MCF 10A (cell line): ENCODE results near the gene SEMA3F. TPM values are rescaled to one million over a fixed set of nuclear protein-coding genes. Genes with fewer than 3 reads are reported as not detected.

Experiments
- Bru-seq: library from RNA; stranded (reverse); fragments of 400-500 nt; gene quantifications from one replicate; lab custom pipeline; 2021; lab: Mats Ljungman, UMichigan
- BruChase-seq, 2 experiments: library from RNA; stranded (reverse); fragments of 400-500 nt; gene quantifications; one replicate each; lab custom pipeline; 2021; lab: Mats Ljungman, UMichigan
- BruUV-seq: library from RNA; stranded (reverse); fragments of 400-500 nt; replicated peaks from 2 replicates; lab custom pipeline; 2021; lab: Mats Ljungman, UMichigan
- CTCF ChIA-PET: fragments of 300-600 bp; sonication (Branson Sonifier 250); formaldehyde crosslinking; extraction: SDS; loops from one replicate; lab custom pipeline; 2021; ENCODE audit warnings: antibody characterized with exemption, inconsistent platforms; lab: Yijun Ruan, JAX
- POLR2A ChIA-PET: fragments of 300-600, 350-650 bp; sonication (Branson Sonifier 250); formaldehyde crosslinking; extraction: SDS; loops from one replicate; lab custom pipeline; 2020; ENCODE audit warnings: antibody characterized with exemption, inconsistent platforms; lab: Yijun Ruan, JAX
- DNase-seq: peaks from one replicate; pipeline ENCODE4 v3.0.0-alpha.2; 2018; ENCODE audit not compliant: unreplicated experiment
- H3K27ac Mint-ChIP-seq: one replicate; pipeline ENCODE4 v1.8.0; 2022; ENCODE audit warnings: mild to moderate bottlenecking, low read depth, mixed read lengths; ENCODE audit not compliant: unreplicated experiment
- H3K27me3 Mint-ChIP-seq: one replicate; pipeline ENCODE4 v1.8.0; 2022; ENCODE audit warnings: mixed read lengths; ENCODE audit not compliant: insufficient read depth, unreplicated experiment
- H3K36me3 Mint-ChIP-seq: one replicate; pipeline ENCODE4 v1.8.0; 2022; ENCODE audit warnings: mild to moderate bottlenecking, moderate library complexity, mixed read lengths; ENCODE audit not compliant: insufficient read depth, unreplicated experiment
- H3K4me1 Mint-ChIP-seq: one replicate; pipeline ENCODE4 v1.8.0; 2022; ENCODE audit warnings: mixed read lengths; ENCODE audit not compliant: insufficient read depth, unreplicated experiment
- H3K4me3 Mint-ChIP-seq: one replicate; pipeline ENCODE4 v1.8.0; 2022; ENCODE audit warnings: mild to moderate bottlenecking, moderate library complexity, mixed read lengths; ENCODE audit not compliant: unreplicated experiment
- H3K9me3 Mint-ChIP-seq: one replicate; pipeline ENCODE4 v1.8.0; 2022; ENCODE audit warnings: mixed read lengths; ENCODE audit not compliant: unreplicated experiment
- intact Hi-C: fragments of 100-400 bp; cut with micrococcal nuclease; formaldehyde crosslinking; loops from 2 replicates; pipeline ENCODE4 v1.14.1; 2022
- long read RNA-seq: library from polyadenylated mRNA; stranded (forward); transcript quantifications from one replicate; pipeline ENCODE4 v2.0.0, GENCODE V29; 2022
- total RNA-seq: library from RNA; stranded (reverse); gene quantifications from 2 replicates; pipeline ENCODE4 v1.2.3, GENCODE V29; 2022
- TF ChIP-seq, protein P1 (sequence below): fragments of 200-600 bp; IDR thresholded peaks from one replicate; pipeline ENCODE4 v1.8.0; 2022; ENCODE audit warnings: antibody characterized with exemption, mild to moderate bottlenecking; ENCODE audit not compliant: unreplicated experiment

The SEMA3F gene
- 34.6 and 51.5 TPM in 2 replicates for total RNA-seq
- Bru-seq, nascent RNA: percentile 55 among the genes with signal in this experiment
- BruChase-seq, experiment 1, labeled RNA remaining after a 6-hour chase: percentile 62 among the genes with signal in this experiment
- BruChase-seq, experiment 2, labeled RNA remaining after a 2-hour chase: percentile 54 among the genes with signal in this experiment
- long read RNA-seq, transcript SEMA3F-201 (19 exons, 3,802 nt): major isoform, 10 of 43 reads
- long read RNA-seq, partial matches to known transcripts: 14 of 43 reads
- long read RNA-seq, other reads (novel, unspliced or antisense): 19 of 43 reads

DNA sequence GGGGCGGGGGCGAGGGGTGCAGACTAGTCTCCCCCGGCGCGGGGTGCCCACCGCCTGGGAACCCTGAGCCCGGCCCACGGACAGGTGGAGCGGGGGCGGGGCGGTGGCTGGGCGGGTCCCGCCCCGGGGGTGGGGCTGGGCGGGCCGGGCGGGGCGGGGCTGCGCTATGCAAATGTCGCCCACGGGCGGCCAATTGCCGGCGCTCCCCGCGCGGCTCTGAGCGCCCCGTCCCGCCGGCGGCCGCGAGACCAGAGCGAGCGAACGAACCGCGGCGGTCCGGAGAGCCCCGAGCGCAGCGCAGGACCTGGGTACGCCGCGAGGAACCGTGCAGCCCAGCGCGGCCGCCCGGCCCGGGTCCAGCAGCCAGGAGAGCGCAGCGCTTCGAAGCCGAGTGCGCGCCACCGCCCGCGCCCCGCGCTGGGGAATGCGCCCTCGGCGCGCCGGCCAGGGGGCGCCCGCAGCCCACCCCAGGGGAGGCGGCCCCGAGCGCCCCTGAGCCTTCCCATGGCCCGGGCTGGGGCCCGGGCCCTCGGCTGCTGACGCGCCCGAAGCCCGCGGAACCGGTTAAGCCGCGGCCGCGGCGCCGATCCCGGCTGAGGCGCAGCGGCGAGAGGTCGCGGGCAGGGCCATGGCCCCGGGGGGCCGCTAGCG, at the start of gene SEMA3F:
TSS of gene SEMA3F (plus strand) at position 485 of the 651 bp plus-strand sequence. CDS start 4,299 bp downstream, outside the sequence.
- POLR2A ChIA-PET: interaction anchor here (1.4 to 2.2 kb wide), 3 partner anchors 10 to 33 kb away, joined by 5 to 17 read pairs (median 6); no protein-coding TSS in a partner anchor
- DNase-seq: peak; percentile 78
- H3K27ac Mint-ChIP-seq: peak within 1 kb of the TSS; percentile 61
- TF ChIP-seq, protein P1, sequence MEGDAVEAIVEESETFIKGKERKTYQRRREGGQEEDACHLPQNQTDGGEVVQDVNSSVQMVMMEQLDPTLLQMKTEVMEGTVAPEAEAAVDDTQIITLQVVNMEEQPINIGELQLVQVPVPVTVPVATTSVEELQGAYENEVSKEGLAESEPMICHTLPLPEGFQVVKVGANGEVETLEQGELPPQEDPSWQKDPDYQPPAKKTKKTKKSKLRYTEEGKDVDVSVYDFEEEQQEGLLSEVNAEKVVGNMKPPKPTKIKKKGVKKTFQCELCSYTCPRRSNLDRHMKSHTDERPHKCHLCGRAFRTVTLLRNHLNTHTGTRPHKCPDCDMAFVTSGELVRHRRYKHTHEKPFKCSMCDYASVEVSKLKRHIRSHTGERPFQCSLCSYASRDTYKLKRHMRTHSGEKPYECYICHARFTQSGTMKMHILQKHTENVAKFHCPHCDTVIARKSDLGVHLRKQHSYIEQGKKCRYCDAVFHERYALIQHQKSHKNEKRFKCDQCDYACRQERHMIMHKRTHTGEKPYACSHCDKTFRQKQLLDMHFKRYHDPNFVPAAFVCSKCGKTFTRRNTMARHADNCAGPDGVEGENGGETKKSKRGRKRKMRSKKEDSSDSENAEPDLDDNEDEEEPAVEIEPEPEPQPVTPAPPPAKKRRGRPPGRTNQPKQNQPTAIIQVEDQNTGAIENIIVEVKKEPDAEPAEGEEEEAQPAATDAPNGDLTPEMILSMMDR: peak; percentile 44
- no peaks in the 10 kb centered on the region for H3K27me3 Mint-ChIP-seq
- CTCF ChIA-PET: interaction anchor here (2.0 to 3.8 kb wide), 2 partner anchors 33 kb away, joined by 8 to 26 read pairs; no protein-coding TSS in a partner anchor
- intact Hi-C loops: loop anchor here (1.0 kb wide), 1 partner anchor 34 kb away; no protein-coding TSS in a partner anchor
- BruUV-seq: no TSS peak
- peaks cover 3% of the 10 kb centered on the region for H3K36me3 Mint-ChIP-seq
- peaks cover 63% of the 10 kb centered on the region for H3K4me1 Mint-ChIP-seq
- H3K4me3 Mint-ChIP-seq: peak within 1 kb of the TSS; percentile 84
- H3K9me3 Mint-ChIP-seq: no peaks in the 10 kb centered on the region

DNA sequence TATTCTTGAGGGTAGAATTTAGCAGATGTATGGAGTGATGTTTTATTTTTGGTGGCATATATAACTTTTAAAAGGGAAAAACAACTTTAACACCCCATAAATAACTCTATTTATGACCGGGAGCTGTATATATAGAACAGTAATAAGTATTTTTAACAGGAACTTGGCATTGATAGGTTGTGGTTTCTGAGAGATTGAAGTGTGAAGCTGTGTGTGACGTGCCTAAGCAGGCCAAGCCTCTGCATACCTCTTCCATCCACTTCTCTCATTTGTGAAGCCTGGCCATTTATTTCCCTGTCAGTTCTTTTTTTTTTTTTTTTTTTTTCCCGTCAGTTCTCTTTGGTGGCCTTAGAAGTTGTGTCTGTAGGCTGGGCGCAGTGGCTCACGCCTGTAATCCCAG, 43.4 kb upstream of the SEMA3F start:
- intact Hi-C loops: no loop called here
- ChIA-PET POLR2A (no interaction called here), CTCF (interaction anchor here (0.7 to 1.8 kb wide), 4 partner anchors 8 to 158 kb away, joined by 4 to 6 read pairs (median 5); partner anchors contain the start of gene GNAT1)
- TF ChIP-seq, protein P1: no peak
- BruUV-seq: no TSS peak
- DNase-seq: no peak
- peaks cover 100% of the 10 kb centered on the region for H3K36me3 Mint-ChIP-seq
- no peak overlapping the region for H3K4me3 Mint-ChIP-seq
- H3K27ac Mint-ChIP-seq: no peak overlapping the region
- H3K9me3 Mint-ChIP-seq: no peaks in the 10 kb centered on the region
- no peaks in the 10 kb centered on the region for H3K27me3 Mint-ChIP-seq
- H3K4me1 Mint-ChIP-seq: no peaks in the 10 kb centered on the region

DNA sequence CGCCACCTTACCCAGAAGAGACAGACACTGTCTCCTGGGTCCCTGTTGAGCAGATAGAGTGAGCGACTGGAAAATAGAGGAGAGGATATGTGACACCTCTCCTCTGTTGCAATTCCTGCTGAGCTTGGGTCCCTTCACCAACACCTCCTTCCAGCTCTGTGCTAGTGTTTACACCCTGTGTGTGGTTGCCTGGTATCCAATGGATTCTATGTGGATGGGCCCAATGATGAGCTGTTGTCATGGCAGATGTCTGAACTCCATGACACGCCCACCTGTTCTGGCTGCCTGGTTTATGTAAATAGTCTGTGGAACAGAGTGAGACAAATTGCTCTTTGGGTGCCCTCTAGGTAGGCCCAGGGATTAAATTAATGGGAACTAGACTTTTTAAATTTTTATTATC, 42.7 kb upstream of the SEMA3F start:
- intact Hi-C loops: no loop called here
- Mint-ChIP-seq H3K36me3 (peaks cover 100% of the 10 kb centered on the region), H3K4me1 (no peaks in the 10 kb centered on the region), H3K9me3 (no peaks in the 10 kb centered on the region), H3K27me3 (no peaks in the 10 kb centered on the region), H3K4me3 (no peak overlapping the region), H3K27ac (no peak overlapping the region)
- no TSS peak for BruUV-seq
- POLR2A ChIA-PET: interaction anchor here (1.3 kb wide), 1 partner anchor 9 kb away, joined by 4 read pairs; no protein-coding TSS in a partner anchor
- DNase-seq: no peak
- CTCF ChIA-PET: interaction anchor here (0.6 to 1.8 kb wide), 5 partner anchors 8 to 157 kb away, joined by 3 to 6 read pairs (median 4); partner anchors contain the start of gene GNAT1
- TF ChIP-seq, protein P1: no peak

DNA sequence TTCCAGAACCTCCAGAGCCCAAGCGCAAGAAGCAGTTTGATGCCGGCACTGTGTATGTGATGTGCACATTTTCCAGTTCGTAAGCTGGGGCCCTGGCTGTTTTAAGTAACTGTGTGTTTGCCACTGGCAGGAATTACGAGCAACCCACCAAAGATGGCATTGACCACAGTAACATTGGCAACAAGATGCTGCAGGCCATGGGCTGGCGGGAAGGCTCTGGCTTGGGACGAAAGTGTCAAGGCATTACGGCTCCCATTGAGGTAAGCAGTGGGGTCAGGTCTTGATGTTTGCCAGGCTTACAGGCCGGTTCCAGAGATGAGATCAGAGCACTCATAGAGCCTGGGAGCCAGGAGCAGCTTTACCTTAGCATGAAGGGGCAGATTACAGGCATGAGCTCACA, 38.0 kb upstream of the SEMA3F start:
- CTCF ChIA-PET: interaction anchor here (16.6 kb wide), 1 partner anchor 72 kb away, joined by 245 read pairs; the partner anchor contains the start of gene GNAT1

More for the DNA sequence above, 38.0 kb upstream of the SEMA3F start:
- POLR2A ChIA-PET: interaction anchor here (0.9 kb wide), 1 partner anchor 72 kb away, joined by 4 read pairs; no protein-coding TSS in a partner anchor
- intact Hi-C loops: no loop called here
- no peaks in the 10 kb centered on the region for H3K9me3 Mint-ChIP-seq
- no TSS peak for BruUV-seq
- TF ChIP-seq, protein P1: no peak
- H3K27ac Mint-ChIP-seq: no peak overlapping the region
- peaks cover 98% of the 10 kb centered on the region for H3K36me3 Mint-ChIP-seq
- peaks cover 3% of the 10 kb centered on the region for H3K4me1 Mint-ChIP-seq
- H3K4me3 Mint-ChIP-seq: no peak overlapping the region
- DNase-seq: no peak
- H3K27me3 Mint-ChIP-seq: no peaks in the 10 kb centered on the region
